Stimulated activated CD4-positive, alpha-beta T cell treated with anti-CD3 and anti-CD28 coated beads, Interleukin-1b, Interleukin-23, amount 100 ng/mL, for 4 hours (primary cell): ENCODE data around the gene RPS14.

Experiments
- DNase-seq, 2 donors: peaks; one replicate each; pipeline ENCODE4 v3.0.0-alpha.2; 2020; ENCODE audit warnings: low read depth in 2 of 2

RPS14 gene

DNA sequence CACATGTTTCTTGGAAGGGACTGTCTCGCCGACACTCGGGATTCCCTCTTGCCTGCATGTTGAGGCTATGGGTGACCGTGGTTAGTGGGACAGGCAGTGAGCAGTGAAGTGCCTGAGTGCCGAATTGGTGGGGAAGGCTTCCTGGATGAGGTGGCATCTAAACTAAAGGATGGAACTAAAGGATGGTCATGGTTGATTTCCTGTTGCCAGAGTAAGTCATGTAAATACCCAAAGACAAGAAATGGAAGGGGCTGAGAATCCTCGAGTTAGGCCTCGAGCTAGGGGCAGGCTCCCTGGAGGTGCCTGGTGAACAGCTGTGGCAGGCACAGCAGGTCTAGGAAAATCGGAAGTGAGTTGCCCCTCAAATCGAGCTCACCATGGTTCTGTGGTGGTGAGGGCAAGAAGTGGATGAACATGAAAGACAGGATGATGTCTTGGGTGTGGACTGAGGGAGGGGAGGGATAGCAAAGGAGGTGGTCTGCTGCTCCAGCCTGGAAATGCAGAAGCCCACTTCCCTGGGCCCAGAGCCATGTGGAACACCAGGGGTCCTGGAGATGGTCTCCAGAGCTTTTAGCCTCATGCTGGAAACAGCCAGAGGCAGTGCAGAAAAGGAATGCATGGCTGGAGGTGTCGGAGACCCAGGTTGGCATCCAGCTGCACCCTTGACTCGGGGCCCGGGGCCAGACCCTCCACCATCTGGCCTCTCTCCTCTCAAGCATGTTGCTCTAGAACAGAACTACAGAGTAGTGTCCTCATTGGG lies 49.0 kb downstream of the RPS14 start:
- no peak for DNase-seq

DNA sequence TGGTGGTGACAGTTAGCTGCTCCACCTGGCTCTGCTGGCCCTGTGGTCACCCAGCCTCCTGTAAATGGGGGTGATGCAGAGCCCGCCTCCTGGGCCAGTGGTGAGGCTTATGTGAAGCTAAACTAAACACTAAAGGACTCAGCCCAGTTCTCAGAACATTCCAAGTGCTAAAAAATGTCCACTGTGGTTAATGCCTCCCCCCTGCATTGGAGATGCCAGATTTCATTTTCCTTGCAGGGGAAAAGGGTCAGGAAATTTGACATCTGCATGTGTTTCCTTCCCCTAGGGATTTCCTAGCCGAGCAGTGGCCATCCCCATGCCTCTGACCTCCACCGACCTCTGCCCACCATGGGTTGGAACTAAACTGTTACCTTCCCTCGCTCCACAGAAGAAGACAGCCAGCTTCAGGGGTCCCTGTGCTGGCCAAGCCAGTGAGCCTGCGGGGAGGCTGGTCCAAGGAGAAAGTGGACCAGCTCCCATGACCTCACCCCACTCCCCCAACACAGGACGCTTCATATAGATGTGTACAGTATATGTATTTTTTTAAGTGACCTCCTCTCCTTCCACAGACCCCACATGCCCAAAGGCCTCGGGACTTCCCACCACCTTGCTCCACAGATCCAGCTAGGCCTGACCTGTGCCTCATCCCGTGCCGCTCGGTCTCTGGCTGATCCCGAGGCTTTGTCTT lies 49.9 kb downstream of the RPS14 start:
- DNase-seq = no peak

DNA sequence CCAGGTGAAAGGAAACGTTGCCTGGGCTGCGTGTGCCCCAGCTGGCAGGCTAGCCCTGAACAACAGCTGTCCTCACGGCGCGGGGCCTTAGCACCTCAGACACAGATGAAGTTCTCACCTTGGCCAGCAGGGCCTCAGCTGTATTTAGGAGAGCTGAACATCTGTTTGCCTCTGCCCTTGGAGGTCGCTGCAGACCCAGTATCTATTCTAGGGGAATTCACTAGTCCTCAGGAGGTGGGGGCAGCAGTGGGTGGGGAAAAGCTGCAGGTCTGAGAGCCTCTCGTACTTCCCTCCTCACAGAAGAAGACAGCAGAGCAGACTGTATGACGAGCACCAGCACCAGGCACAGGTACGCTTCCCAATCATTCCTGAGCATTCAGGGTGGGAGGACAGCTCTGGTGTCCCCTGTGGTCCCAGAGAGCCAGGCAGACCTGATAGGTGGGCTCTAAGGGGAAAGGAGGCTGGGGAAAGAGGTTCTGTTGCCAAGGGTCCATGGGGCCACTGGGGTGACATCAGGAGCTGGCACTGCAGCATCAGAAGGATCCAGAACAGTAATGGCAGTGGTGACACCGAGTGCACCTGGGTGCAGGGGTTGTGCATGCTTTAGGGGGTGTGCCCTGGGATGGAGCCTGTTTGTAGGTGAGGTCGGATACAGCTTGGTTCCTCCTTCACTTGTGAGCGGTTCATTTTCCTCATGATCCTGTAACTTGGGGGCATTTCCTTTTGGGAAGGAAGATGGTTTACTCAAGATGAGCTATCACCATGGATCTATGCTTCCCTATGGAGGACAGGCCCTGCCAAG lies 50.6 kb downstream of the RPS14 start:
- DNase-seq = no peak

DNA sequence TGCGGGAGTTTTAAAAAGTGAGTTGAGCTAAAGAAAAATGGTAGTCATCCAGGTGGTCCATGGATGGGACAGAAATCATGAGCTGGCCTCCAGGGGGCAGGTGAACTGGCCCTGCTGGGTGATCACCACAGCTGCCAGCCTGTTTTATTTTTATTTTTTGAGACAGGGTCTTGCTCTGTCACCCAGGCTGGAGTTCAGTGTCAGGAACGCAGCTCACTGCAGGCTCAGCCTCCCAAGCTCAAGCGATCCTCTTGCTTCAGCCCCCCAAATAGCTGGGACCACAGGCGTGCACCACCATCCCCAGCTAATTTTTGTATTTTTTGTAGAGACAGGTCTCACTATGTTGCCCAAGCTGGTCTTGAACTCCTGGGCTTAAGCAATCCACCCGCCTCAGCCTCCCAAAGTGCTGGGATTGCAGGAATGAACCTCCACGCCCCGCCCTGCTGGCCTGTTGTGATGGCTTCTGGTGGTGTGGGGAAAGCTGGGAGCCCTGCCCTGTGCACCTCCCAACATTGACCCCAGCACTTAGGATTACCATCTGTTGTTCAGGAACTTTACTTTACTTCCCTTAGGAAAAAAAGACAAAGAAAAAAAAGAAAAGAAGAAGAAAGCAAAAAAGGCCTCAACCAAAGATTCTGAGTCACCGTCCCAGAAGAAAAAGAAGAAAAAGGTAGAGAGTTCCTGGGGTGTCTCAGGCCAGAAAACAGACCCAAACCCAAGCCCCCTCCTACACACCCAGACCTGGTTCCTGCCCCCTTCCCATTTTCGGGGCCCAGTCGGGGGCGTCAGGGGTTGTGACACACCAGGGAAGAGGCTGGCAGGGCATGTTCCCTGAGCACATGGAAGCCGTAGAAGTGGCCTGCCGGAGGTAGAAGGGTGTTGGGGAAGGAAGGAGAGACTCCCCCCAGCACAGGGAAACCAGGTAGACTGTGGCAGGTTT lies 51.5 kb downstream of the RPS14 start:
- DNase-seq = no peak

DNA sequence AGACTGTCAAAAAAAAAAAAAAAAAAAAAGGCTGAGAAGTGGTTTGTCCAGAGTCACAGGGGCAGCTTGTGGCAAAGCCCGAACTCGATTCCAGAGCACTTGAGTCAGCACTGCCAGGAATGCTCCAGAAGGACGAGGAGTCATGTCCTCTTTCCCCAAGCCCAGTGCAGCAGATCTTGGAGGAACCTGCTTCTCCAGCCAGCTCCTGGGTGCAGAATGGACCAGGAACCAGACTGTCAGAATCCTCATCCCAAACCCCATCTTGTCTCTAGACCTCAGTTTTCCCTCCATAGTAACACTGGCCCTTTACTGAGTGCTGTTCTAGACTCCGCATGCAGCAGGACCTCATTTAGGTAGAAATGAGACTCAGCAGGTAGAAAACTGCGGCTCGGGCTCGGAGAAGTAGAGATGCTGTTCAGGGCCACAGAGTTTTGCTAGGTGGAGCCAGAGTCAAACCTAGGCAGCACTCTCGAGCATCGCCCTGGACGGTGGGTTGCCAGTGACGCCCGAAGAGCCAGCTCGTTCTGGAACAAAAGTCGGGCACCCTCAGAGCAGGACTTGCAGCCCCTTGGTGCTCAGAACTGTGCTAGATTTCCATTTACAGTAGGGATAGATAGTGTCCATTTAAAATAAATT lies 52.3 kb downstream of the RPS14 start:
- no peak for DNase-seq

DNA sequence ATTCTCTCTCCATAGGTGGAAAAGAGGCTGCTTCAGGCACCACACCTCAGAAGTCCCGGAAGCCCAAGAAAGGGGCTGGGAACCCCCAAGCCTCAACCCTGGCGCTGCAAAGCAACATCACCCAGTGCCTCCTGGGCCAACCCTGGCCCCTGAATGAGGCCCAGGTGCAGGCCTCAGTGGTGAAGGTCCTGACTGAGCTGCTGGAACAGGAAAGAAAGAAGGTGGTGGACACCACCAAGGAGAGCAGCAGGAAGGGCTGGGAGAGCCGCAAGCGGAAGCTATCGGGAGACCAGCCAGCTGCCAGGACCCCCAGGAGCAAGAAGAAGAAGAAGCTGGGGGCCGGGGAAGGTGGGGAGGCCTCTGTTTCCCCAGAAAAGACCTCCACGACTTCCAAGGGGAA lies 53.3 kb downstream of the RPS14 start:
- no peak for DNase-seq

DNA sequence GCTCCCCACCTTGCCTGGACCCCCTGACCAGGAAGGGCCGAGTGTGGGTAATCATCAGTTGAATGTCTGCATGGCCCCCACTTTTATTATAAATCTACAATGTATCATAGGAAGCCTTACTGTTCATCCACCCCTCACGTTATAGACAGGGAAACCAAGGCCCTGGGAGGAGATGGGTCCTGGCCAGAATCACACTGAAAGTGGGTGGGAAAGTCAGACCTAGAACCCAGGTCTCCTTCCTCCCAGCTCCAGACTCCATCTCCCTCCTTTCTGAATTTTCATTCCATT lies 53.9 kb downstream of the RPS14 start:
- DNase-seq = no peak

DNA sequence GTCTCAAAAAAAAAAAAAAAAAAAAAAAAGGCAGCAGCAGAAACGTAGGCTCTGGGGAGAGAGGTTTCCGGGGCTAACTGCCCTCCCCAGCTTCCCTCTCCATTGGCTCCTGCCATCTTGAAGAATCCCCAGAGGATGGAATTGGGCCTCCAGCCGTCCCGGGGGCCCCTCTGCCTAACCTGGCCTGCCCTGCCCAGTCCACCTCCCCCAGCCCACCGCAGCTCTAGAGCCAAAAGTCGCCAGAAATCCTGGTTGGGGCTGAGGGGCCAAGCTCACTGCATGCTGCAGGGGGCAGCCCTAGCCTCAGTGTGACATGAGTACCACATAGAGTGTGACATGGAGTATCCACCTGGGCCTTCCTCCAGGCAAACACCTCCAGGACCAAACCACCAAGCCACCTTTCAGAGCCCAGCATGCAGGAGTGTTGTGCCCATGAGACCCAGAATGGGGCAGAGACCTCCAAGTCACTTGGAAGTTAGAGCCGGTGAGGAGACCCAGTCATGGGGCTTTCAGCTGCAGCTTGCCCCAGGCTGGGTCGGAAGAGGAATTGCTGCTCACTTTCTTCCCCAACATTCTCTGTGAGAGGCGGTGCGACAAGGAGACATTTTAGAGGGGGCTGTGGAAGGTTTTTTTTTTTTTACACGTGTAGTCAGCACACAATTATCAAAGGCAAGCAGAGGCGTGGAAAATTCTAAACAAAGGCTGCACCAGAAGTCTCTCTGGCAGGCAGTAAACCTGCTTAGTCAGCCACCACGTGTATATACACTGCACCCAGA lies 54.4 kb downstream of the RPS14 start:
- no peak for DNase-seq

DNA sequence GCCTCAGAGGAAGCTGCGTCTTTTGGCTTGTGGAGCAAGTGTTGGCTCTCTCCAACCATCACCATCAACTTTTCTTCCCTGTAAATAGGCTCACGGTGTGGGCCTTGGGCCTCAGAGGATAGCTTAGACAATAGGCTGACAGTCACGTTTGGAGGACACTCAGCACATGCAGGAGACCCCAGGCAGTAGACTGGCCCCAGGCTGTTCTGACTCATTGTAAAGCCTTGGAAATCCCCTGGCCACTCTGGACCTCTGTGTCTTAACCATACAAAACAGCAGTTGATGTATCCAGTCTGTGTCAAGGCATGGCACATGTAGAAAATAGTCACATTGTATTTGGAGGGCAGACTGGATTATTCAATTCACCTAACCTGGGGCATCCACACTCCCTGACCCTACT lies 55.4 kb downstream of the RPS14 start:
- no peak for DNase-seq

DNA sequence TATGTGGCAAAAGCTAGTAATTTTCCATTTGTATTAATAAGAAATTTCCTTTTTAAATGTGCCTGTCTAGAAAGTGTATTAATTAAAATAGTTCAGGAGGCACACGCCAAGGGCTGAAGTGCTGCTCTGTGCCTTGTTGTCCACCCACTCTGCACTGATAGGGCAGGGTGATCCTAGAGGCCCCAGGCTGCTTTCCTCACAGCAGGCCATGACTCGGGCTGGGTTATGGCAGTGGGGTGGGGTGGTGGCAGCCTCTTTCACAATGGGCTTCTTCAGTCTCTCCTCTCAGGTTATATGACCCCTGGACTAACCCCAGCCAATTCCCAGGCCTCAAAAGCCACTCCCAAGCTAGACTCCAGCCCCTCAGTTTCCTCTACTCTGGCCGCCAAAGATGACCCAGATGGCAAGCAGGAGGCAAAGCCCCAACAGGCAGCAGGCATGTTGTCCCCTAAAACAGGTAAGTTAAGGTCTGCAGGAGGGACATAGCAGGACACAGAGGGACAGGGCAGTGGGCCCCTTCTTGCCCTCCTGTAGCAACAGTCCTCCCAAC lies 56.4 kb downstream of the RPS14 start:
- no peak for DNase-seq

DNA sequence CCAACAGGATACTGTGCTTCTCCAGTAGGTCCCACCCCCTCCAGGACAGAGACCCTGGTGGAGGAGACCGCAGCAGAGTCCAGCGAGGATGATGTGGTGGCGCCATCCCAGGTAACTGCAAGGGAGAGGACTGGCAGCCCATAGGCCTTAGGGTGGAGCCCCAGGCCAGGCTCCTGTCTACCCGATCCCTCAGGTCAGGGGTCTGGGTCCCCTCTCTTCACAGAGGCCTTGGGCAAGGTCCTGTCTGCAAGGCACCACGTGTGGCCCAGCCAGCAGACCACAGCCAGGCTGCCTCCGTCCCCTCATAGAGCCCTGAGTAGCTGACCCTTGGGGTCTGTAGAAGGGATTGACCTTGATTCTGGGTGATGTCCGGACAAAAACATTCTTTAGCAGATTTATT lies 56.9 kb downstream of the RPS14 start:
- DNase-seq = no peak
